ENCODE measurements around the gene ARMC10.
A peak's percentile ranks its signal among the peaks of the same experiment; 100 is the strongest.
"Not testable (repeated sequence)": the region's sequence is repeated elsewhere in the genome, so short reads cannot be mapped to it uniquely, and the experiment has no call there.

ARMC10 gene

GRCh38 chr7:103129702-103130549, 55.0 kb downstream of the ARMC10 start:
- DNase-seq: peak; percentile 46

GRCh38 chr7:103130901-103131624, 56.1 kb downstream of the ARMC10 start:
- peak; percentile 44 for DNase-seq

- no peak for DNase-seq
These were observed 58.2 kb downstream of the ARMC10 start for GRCh38 chr7:103132995-103133688.

GRCh38 chr7:103134836-103135554, 60.1 kb downstream of the ARMC10 start:
- DNase-seq: no peak

- DNase-seq: no peak
These were observed 65.1 kb downstream of the ARMC10 start for GRCh38 chr7:103140061-103140460.

GRCh38 chr7:103140685-103141084, 65.7 kb downstream of the ARMC10 start:
- no peak for DNase-seq

GRCh38 chr7:103141753-103142404, 66.9 kb downstream of the ARMC10 start:
- DNase-seq: no peak

GRCh38 chr7:103142494-103142893, 67.6 kb downstream of the ARMC10 start:
- no peak for DNase-seq

GRCh38 chr7:103143868-103144267, 68.9 kb downstream of the ARMC10 start:
- no peak for DNase-seq

- not testable (repeated sequence) for DNase-seq
These were observed 69.8 kb downstream of the ARMC10 start for GRCh38 chr7:103144754-103145153.

- DNase-seq: peak; percentile 35
These were observed 73.4 kb downstream of the ARMC10 start for GRCh38 chr7:103148131-103148993.
